PC-9 (cell line): Measurements from ENCODE around the gene KLC1. TPM values are rescaled to one million over a fixed set of nuclear protein-coding genes. Genes with fewer than 3 reads are reported as not detected.

Source experiments
- BruUV-seq: library from RNA; stranded (reverse); fragments of 400-500 nt; replicated peaks from 2 replicates; lab custom pipeline; 2021; lab: Mats Ljungman, UMichigan
- CTCF ChIA-PET: fragments of 300-600 bp; sonication (Branson Sonifier 250); formaldehyde crosslinking; loops from one replicate; lab custom pipeline; 2022; ENCODE audit warnings: antibody characterized with exemption; lab: Charles Lee
- POLR2A ChIA-PET: fragments of 300-600 bp; sonication (Branson Sonifier 250); formaldehyde crosslinking; loops from one replicate; lab custom pipeline; 2022; ENCODE audit warnings: antibody characterized with exemption; ENCODE audit not compliant: unreplicated experiment; lab: Charles Lee
- DNase-seq, 2 experiments: peaks; one replicate each; pipeline versions ENCODE4 v3.0.0 to v3.0.0-alpha.2; 2015 to 2022; ENCODE audit warnings: mixed read lengths in 1 of 2
- H2AFZ ChIP-seq: fragments of 200-600 bp; sonication (generic); 2 replicates; pipeline ENCODE4 v1.8.1; 2017; ENCODE audit warnings: antibody characterized with exemption
- H3F3A ChIP-seq: fragments of 200-600 bp; sonication (generic); 2 replicates; pipeline ENCODE4 v1.8.1; 2017; ENCODE audit warnings: antibody characterized with exemption, mild to moderate bottlenecking, low read depth; ENCODE audit not compliant: insufficient read depth
- H3K27ac ChIP-seq: fragments of 200-600 bp; sonication (generic); 2 replicates; pipeline ENCODE4 v1.6.1; 2016; ENCODE audit warnings: mixed run types
- H3K27me3 ChIP-seq: fragments of 200-600 bp; sonication (generic); 2 replicates; pipeline ENCODE4 v1.6.1; 2016; ENCODE audit warnings: low read depth, mixed run types; ENCODE audit not compliant: insufficient read depth
- H3K36me3 ChIP-seq: fragments of 200-600 bp; sonication (generic); 2 replicates; pipeline ENCODE4 v1.6.1; 2016; ENCODE audit warnings: low read depth, mixed run types
- H3K4me1 ChIP-seq: fragments of 200-600 bp; sonication (generic); replicated peaks from 2 replicates; pipeline ENCODE4 v1.6.1; 2016; ENCODE audit warnings: mixed run types; ENCODE audit not compliant: insufficient read depth
- H3K4me2 ChIP-seq: fragments of 200-600 bp; sonication (generic); 2 replicates; pipeline ENCODE4 v1.6.1; 2017; ENCODE audit warnings: mixed run types
- H3K4me3 ChIP-seq: fragments of 200-600 bp; sonication (generic); 2 replicates; pipeline ENCODE4 v1.6.1; 2016; ENCODE audit warnings: mixed run types
- H3K79me2 ChIP-seq: fragments of 200-600 bp; sonication (generic); 2 replicates; pipeline ENCODE4 v1.6.1; 2017; ENCODE audit warnings: low read depth, mixed run types
- H3K9me2 ChIP-seq: fragments of 200-600 bp; sonication (generic); 2 replicates; pipeline ENCODE4 v1.8.1; 2017; ENCODE audit warnings: mild to moderate bottlenecking; ENCODE audit not compliant: insufficient read depth
- H3K9me3 ChIP-seq: fragments of 200-600 bp; sonication (generic); 2 replicates; pipeline ENCODE4 v1.8.1; 2016; ENCODE audit warnings: low read depth; ENCODE audit not compliant: insufficient read depth
- H4K20me1 ChIP-seq: fragments of 200-600 bp; sonication (generic); 2 replicates; pipeline ENCODE4 v1.8.1; 2017; ENCODE audit not compliant: insufficient read depth
- EZH2 ChIP-seq: fragments of 200-600 bp; sonication (generic); IDR thresholded peaks from 2 replicates; pipeline ENCODE4 v1.8.0; 2017; ENCODE audit warnings: antibody characterized with exemption, low read depth
- intact Hi-C: fragments of 100-400 bp; cut with micrococcal nuclease; formaldehyde crosslinking; loops from one replicate; pipeline ENCODE4 v1.10.0; 2022; ENCODE audit not compliant: unreplicated experiment
- total RNA-seq: library from RNA; stranded (reverse); gene quantifications from 2 replicates; pipeline ENCODE4 v1.2.3, GENCODE V29; 2021
- TF ChIP-seq, protein P1 (sequence below): fragments of 200-600 bp; sonication (generic); conservative IDR thresholded peaks from 2 replicates; pipeline ENCODE4 v1.6.1; 2017; ENCODE audit warnings: mixed run types, antibody characterized with exemption, mild to moderate bottlenecking, moderate library complexity

The KLC1 gene
- total RNA-seq, 1 experiment from 2014 or later = 254 TPM

- BruUV-seq = no TSS peak
Observed at GRCh38 chr14:103739793-103740501, 110.9 kb downstream of the KLC1 start.

GRCh38 chr14:103740991-103741689 is 112.1 kb downstream of the KLC1 start:
- Histone ChIP-seq H3K9me3 (no peaks in the 10 kb centered on the region), H3K9me2 (no peaks in the 10 kb centered on the region), H3K36me3 (no peaks in the 10 kb centered on the region), H3K79me2 (no peaks in the 10 kb centered on the region), H3K27me3 (no peaks in the 10 kb centered on the region), H3K4me1 (peaks cover 9% of the 10 kb centered on the region), H4K20me1 (peaks cover 6% of the 10 kb centered on the region; the same call in 1 of the 2 replicates), H3F3A (peaks cover 9% of the 10 kb centered on the region; the same call in 1 of the 2 replicates), H3K4me2 (no peak overlapping the region), H2AFZ (no peak overlapping the region), H3K27ac (no peak overlapping the region), H3K4me3 (no peak overlapping the region)
- ChIA-PET POLR2A (interaction anchor here (0.5 to 0.6 kb wide), 2 partner anchors 49 to 201 kb away, joined by 4 to 5 read pairs; no protein-coding TSS in a partner anchor), CTCF (interaction anchor here (0.5 kb wide), 1 partner anchor 50 kb away, joined by 4 read pairs; no protein-coding TSS in a partner anchor)
- TF ChIP-seq, protein P1, sequence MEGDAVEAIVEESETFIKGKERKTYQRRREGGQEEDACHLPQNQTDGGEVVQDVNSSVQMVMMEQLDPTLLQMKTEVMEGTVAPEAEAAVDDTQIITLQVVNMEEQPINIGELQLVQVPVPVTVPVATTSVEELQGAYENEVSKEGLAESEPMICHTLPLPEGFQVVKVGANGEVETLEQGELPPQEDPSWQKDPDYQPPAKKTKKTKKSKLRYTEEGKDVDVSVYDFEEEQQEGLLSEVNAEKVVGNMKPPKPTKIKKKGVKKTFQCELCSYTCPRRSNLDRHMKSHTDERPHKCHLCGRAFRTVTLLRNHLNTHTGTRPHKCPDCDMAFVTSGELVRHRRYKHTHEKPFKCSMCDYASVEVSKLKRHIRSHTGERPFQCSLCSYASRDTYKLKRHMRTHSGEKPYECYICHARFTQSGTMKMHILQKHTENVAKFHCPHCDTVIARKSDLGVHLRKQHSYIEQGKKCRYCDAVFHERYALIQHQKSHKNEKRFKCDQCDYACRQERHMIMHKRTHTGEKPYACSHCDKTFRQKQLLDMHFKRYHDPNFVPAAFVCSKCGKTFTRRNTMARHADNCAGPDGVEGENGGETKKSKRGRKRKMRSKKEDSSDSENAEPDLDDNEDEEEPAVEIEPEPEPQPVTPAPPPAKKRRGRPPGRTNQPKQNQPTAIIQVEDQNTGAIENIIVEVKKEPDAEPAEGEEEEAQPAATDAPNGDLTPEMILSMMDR = no peak
- no peak for TF ChIP-seq EZH2
- BruUV-seq = no TSS peak
- intact Hi-C loops = no loop called here
- DNase-seq = no peak

More at GRCh38 chr14:103739793-103740501, 110.9 kb downstream of the KLC1 start:
- no peak overlapping the region for H3K4me2 ChIP-seq
- no peak overlapping the region for H3K4me3 ChIP-seq
- no peaks in the 10 kb centered on the region for H3K9me2 ChIP-seq
- CTCF ChIA-PET = no interaction called here
- POLR2A ChIA-PET = no interaction called here
- intact Hi-C loops = no loop called here
- H3K36me3 ChIP-seq = no peaks in the 10 kb centered on the region
- no peak for TF ChIP-seq EZH2
- TF ChIP-seq, protein P1 = no peak
- no peak overlapping the region for H2AFZ ChIP-seq
- H3K79me2 ChIP-seq = no peaks in the 10 kb centered on the region
- no peak overlapping the region for H3K27ac ChIP-seq
- H3F3A ChIP-seq = peaks cover 13% of the 10 kb centered on the region; the same call in 1 of the 2 replicates
- no peak for DNase-seq
- H3K4me1 ChIP-seq = peaks cover 15% of the 10 kb centered on the region
- no peaks in the 10 kb centered on the region for H3K27me3 ChIP-seq
- H3K9me3 ChIP-seq = no peaks in the 10 kb centered on the region
- H4K20me1 ChIP-seq = peaks cover 6% of the 10 kb centered on the region; the same call in 1 of the 2 replicates

DNA sequence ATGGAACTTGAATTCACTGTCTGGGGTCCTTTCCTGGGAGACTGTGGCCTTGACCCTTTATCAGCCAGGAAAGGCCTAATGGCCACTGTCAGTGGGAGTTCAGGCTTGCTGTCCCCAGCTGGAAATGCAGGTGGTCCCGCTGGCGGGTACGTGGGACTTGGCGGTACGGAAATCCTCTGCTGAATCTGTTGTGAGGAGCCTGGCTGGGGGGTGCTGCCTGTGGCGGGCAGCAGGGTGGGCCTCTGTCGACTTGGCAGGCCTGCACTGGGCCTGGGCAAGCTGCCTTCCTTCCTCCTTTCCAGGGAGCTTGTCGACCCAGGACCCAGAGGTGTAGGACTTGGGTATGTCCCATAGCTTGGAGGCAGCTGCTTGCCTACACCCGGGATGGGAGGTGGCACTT is 112.9 kb downstream of the KLC1 start:
- no peak overlapping the region for H2AFZ ChIP-seq
- no peaks in the 10 kb centered on the region for H3K79me2 ChIP-seq
- no peaks in the 10 kb centered on the region for H3K36me3 ChIP-seq
- H3K9me2 ChIP-seq = no peaks in the 10 kb centered on the region
- H3K9me3 ChIP-seq = no peaks in the 10 kb centered on the region
- H4K20me1 ChIP-seq = 0 out of 2 replicates have a peak, but pooled peaks cover under 1% of the 10 kb centered on the region
- no peak for DNase-seq
- ChIA-PET CTCF (no interaction called here), POLR2A (no interaction called here)
- intact Hi-C loops = no loop called here
- no peak overlapping the region for H3K27ac ChIP-seq
- peaks cover 2% of the 10 kb centered on the region for H3K4me1 ChIP-seq
- BruUV-seq = no TSS peak
- H3K4me2 ChIP-seq = no peak overlapping the region
- peaks cover 2% of the 10 kb centered on the region; the same call in 1 of the 2 replicates for H3F3A ChIP-seq
- H3K27me3 ChIP-seq = no peaks in the 10 kb centered on the region
- TF ChIP-seq, protein P1 = no peak
- TF ChIP-seq EZH2 = no peak
- no peak overlapping the region for H3K4me3 ChIP-seq
